Measurements from ENCODE around the gene ITGAE. TPM values are rescaled to one million over a fixed set of nuclear protein-coding genes. Genes with fewer than 3 reads are reported as not detected.

ITGAE gene
- total and polyA plus RNA-seq, 7 donors = 13.8 to 47.8 (median 23.6) TPM

DNA sequence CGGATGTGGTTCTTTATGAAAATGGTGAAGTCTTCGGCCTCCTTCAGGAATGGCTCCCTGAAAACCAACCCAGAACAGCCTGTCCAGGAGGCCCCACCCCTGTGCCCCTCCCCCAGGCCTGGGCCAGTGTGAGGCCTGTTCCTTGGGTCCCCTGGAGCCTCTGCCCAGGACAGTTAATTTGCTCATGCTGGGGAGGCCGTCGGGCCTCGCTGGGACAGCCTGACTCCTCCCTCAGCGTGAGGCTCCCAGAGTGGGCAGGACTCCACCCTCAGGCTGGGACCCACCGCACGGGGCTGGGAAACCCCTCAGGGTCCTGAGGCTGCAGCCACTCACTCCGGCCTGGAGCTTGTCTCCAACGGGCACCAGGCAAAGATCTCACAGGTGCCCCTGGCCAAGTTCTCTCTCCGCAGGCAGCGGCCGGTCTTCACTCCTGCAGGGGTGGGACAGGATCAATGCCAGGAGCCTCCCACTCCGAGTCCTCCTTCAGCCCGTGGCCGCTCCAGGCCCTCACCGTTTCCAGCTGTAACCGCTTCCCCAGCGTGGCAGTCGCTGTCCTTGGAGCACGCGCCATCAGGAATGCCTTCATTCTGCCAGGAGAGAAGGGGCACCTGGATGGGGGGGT lies 110.8 kb downstream of the ITGAE start:
- Histone ChIP-seq H3K9me3 (no peaks in the 10 kb centered on the region), H3K27me3 (ENCODE audit: insufficient read depth in 3 of 3, low read length in 2 of 3) (no peaks in the 10 kb centered on the region), H3K4me1 (peaks cover 9% of the 10 kb centered on the region), H3K27ac (no peak overlapping the region), H3K36me3 (ENCODE audit: insufficient read depth in 1 of 2, low read depth in 1 of 2) (peaks cover 2 to 33% of the 10 kb centered on the region in 2 donors), H3K4me3 (no peak overlapping the region)
- 62 to 70% (median 64%) methylated on average over 19 to 22 of the region's 22 CpGs for WGBS, 3 donors
- TF ChIP-seq, protein P1, sequence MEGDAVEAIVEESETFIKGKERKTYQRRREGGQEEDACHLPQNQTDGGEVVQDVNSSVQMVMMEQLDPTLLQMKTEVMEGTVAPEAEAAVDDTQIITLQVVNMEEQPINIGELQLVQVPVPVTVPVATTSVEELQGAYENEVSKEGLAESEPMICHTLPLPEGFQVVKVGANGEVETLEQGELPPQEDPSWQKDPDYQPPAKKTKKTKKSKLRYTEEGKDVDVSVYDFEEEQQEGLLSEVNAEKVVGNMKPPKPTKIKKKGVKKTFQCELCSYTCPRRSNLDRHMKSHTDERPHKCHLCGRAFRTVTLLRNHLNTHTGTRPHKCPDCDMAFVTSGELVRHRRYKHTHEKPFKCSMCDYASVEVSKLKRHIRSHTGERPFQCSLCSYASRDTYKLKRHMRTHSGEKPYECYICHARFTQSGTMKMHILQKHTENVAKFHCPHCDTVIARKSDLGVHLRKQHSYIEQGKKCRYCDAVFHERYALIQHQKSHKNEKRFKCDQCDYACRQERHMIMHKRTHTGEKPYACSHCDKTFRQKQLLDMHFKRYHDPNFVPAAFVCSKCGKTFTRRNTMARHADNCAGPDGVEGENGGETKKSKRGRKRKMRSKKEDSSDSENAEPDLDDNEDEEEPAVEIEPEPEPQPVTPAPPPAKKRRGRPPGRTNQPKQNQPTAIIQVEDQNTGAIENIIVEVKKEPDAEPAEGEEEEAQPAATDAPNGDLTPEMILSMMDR (IDR thresholded peaks at IDR 0.05) = no peak
- no peak for ATAC-seq
- DNase-seq = no peak
- intact Hi-C loops (cut with DNase I) = no loop called here

DNA sequence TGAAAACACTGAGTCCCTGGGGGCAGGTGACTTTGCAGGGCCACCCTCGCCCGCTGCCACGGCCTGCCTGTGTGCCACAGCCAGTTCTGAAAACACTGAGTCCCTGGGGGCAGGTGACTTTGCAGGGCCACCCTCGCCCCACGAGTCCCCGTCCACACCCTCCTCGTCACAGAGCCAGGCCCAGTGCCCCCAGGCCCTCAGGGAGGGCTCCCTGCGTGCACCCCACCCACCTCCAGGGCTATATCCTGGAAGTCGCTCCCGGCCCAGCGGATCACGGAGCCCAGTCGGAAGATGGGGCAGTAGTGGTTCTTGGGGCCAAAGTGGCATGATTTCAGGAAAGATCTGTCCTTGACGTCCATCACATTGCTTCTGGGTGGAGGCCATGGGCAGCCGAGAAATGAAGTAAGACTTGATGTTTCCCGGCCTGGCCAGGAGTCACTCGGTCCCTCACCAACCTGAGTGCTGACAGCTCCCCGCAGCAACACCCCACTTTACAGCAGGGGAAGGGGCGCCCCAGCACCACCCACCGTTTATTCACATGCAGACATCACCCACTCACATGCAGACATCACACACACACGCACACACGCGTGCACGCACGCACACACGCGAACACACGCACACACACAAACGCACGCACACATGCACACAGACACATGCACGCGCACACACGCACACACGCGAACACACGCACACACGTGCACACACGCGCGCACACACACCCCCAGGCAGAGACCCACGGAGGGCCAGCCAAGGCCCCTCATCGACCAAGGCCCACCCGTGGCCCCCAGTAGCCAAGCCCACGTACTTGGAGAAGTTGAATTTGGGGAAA lies 111.5 kb downstream of the ITGAE start:
- WGBS, 3 donors = 85 to 91% (median 87%) methylated on average over 41 to 44 of the region's 44 CpGs
- ATAC-seq (no peak), DNase-seq (no peak)
- peaks cover 2 to 33% of the 10 kb centered on the region in 2 donors for H3K36me3 ChIP-seq (ENCODE audit: insufficient read depth in 1 of 2, low read depth in 1 of 2)
- H3K27me3 ChIP-seq (ENCODE audit: insufficient read depth in 3 of 3, low read length in 2 of 3) = no peaks in the 10 kb centered on the region
- intact Hi-C loops (cut with DNase I) = no loop called here
- TF ChIP-seq, protein P1 (IDR thresholded peaks at IDR 0.05) = no peak
- peaks cover 8% of the 10 kb centered on the region for H3K4me1 ChIP-seq
- no peak overlapping the region for H3K27ac ChIP-seq
- H3K4me3 ChIP-seq = no peak overlapping the region
- H3K9me3 ChIP-seq = no peaks in the 10 kb centered on the region

DNA sequence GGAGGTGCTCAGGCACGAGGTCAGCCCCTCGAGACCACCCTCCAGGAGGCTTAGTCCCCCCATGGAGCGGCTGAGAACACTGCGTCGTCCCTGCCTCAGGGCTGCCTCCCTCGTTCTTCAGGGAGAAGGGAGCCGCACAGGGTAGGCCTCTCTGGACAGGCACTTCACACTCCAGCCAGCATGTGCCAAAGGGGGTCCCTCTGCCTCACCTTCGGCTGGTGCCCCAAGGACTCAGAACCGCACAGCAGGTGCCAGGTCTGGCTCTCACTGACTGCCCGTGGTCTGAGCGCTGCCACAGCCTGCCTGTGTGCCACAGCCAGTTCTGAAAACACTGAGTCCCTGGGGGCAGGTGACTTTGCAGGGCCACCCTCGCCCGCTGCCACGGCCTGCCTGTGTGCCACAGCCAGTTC lies 112.1 kb downstream of the ITGAE start:
- H3K36me3 ChIP-seq (ENCODE audit: insufficient read depth in 1 of 2, low read depth in 1 of 2) = peaks cover 2 to 37% of the 10 kb centered on the region in 2 donors
- H3K9me3 ChIP-seq = no peaks in the 10 kb centered on the region
- no peak overlapping the region for H3K4me3 ChIP-seq
- TF ChIP-seq, protein P1 (IDR thresholded peaks at IDR 0.05) = no peak
- H3K27ac ChIP-seq = no peak overlapping the region
- DNase-seq (no peak), ATAC-seq (no peak)
- WGBS, 3 donors = 72 to 74% (median 74%) methylated on average over 8 to 14 of the region's 14 CpGs
- intact Hi-C loops (cut with DNase I) = no loop called here
- H3K4me1 ChIP-seq = peaks cover 3% of the 10 kb centered on the region
- H3K27me3 ChIP-seq (ENCODE audit: insufficient read depth in 3 of 3, low read length in 2 of 3) = no peaks in the 10 kb centered on the region

DNA sequence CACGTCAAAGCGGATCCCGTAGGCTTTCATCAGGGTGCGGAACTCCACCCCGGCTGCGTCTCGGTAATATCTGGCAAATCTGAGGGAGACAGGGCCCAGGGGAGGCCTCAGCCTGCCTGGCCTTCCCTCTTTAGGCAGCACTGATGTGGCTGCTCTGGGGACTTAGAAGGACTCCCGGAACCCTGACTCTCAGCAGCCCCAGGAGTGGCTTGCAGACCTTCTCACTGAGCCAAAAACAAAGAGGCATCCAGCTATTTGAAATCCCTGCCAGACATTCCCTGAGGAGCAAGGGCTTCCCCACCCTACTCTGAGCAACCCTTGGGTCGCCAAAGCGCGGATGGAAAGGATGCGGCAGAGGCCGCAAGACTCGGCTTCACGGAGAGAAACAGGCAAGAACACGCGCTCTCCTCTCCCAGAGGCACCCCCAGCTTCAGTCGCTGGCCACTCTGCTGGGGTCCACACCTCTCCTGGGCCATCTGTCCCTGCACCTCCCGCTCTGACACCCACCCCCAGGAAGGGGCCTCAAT lies 112.9 kb downstream of the ITGAE start:
- ATAC-seq = no peak
- Histone ChIP-seq H3K4me1 (no peaks in the 10 kb centered on the region), H3K36me3 (ENCODE audit: insufficient read depth in 1 of 2, low read depth in 1 of 2) (peaks cover 2 to 37% of the 10 kb centered on the region in 2 donors), H3K9me3 (no peaks in the 10 kb centered on the region), H3K4me3 (no peak overlapping the region), H3K27me3 (ENCODE audit: insufficient read depth in 3 of 3, low read length in 2 of 3) (no peaks in the 10 kb centered on the region), H3K27ac (no peak overlapping the region)
- intact Hi-C loops (cut with DNase I) = no loop called here
- TF ChIP-seq, protein P1 (IDR thresholded peaks at IDR 0.05) = no peak
- DNase-seq = no peak
- WGBS, 3 donors = 48 to 58% (median 57%) methylated on average over 19 of the region's 19 CpGs
